ENCODE measurements around the gene RAB27A. TPM values are rescaled to one million over a fixed set of nuclear protein-coding genes. Genes with fewer than 3 reads are reported as not detected.

RAB27A gene
- total and polyA plus RNA-seq, 2 of the 8 experiments (the other 6 are each of a cell fraction or from before 2014, with no cell fraction given) = 2.3 to 6.5 TPM

DNA sequence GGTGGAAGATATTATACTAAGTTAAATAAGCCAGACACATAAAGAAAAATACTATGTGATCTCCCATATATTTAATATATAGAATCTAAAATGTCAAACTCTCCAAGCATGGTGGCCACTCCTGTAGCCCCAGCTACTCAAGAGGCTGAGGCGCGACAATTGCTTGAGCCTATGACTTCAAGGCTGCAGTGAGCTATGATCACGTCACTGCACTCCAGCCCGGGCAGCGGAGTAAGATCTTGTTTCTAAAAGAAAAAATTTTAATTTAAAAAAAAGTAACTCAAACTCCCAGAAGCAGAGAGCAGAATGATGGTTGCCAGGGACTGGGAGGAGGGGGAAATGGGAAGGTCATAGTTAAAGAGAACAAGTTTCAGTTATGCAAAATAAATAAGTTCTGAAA, 13.3 kb downstream of the RAB27A start:
- ChIA-PET POLR2A (ENCODE audit: partially characterized antibody) (no interaction called here), CTCF (ENCODE audit: partially characterized antibody) (interaction anchor here (0.8 to 1.2 kb wide), 2 partner anchors 49 to 373 kb away, joined by 3 read pairs; no protein-coding TSS in a partner anchor)
- Histone ChIP-seq H2AFZ (ENCODE audit: low read length) (no peak overlapping the region), H3K36me3 (ENCODE audit: control insufficient read depth in 2 of 4, insufficient read depth in 4 of 4, low read length in 3 of 4) (no peaks in the 10 kb centered on the region), H3K4ac (replicated peaks; ENCODE audit: insufficient read length, low read depth, low read length) (no peak overlapping the region), H3K23ac (ENCODE audit: insufficient read length) (no peak overlapping the region), H4K5ac (ENCODE audit: insufficient read length, low read depth, low read length) (no peak overlapping the region), H3K27me3 (replicated peaks in 1 of 4; ENCODE audit: control insufficient read depth in 3 of 4, extremely low read depth in 1 of 4, insufficient read depth in 3 of 4, low read length in 3 of 4) (no peaks in the 10 kb centered on the region), H3K4me3 (ENCODE audit: extremely low read depth in 1 of 4, insufficient read depth in 2 of 4, low read depth in 3 of 4, low read length in 4 of 4) (no peak overlapping the region), H3K27ac (ENCODE audit: low read depth, low read length) (no peak overlapping the region), H4K20me1 (replicated peaks in 1 of 2; ENCODE audit: control insufficient read depth in 1 of 2, insufficient read depth in 2 of 2, low read length in 2 of 2) (no peaks in the 10 kb centered on the region), H3K56ac (replicated peaks; ENCODE audit: insufficient read length, low read depth, low read length) (no peak overlapping the region), H3K9ac (replicated peaks in 1 of 4; ENCODE audit: extremely low read depth in 1 of 4, low read depth in 3 of 4, low read length in 3 of 4) (no peak overlapping the region), H3K79me1 (ENCODE audit: low read depth, low read length) (no peaks in the 10 kb centered on the region), H3K79me2 (ENCODE audit: control insufficient read depth in 1 of 2, insufficient read depth in 2 of 2, low read length in 2 of 2) (no peaks in the 10 kb centered on the region), H3K18ac (ENCODE audit: extremely low read depth, low read length) (no peak overlapping the region), H2AK5ac (ENCODE audit: low read depth, low read length) (no peak overlapping the region), H3K9me3 (ENCODE audit: insufficient read depth in 2 of 2, low read depth in 1 of 2, low read length in 1 of 2) (no peaks in the 10 kb centered on the region; a peak in 1 of 4 replicates), H3K23me2 (ENCODE audit: low read depth, low read length) (no peaks in the 10 kb centered on the region), H3K14ac (ENCODE audit: insufficient read length) (no peak overlapping the region), H3K4me2 (ENCODE audit: insufficient read depth in 1 of 2, low read depth in 2 of 2, low read length in 2 of 2) (no peak overlapping the region), H2BK120ac (replicated peaks; ENCODE audit: low read depth, low read length) (no peak overlapping the region), H2BK5ac (ENCODE audit: low read depth, low read length) (no peak overlapping the region), H2BK15ac (ENCODE audit: low read length) (no peak overlapping the region), H4K8ac (ENCODE audit: extremely low read depth, insufficient read depth, low read length) (no peak overlapping the region), H2BK12ac (ENCODE audit: low read depth, low read length) (no peak overlapping the region), H3K4me1 (replicated peaks in 1 of 4; ENCODE audit: control insufficient read depth in 3 of 4, insufficient read depth in 4 of 4, low read length in 3 of 4) (no peaks in the 10 kb centered on the region), H2BK20ac (ENCODE audit: low read length) (no peak overlapping the region), H4K91ac (replicated peaks; ENCODE audit: insufficient read length, low read length) (no peak overlapping the region)
- 95% methylated on average over 5 of the region's 5 CpGs; no CpG with 5 or more reads in 1 of the 2 experiments for WGBS, 2 experiments (ENCODE audit: extremely low coverage in 1 of 2, insufficient coverage in 1 of 2, insufficient read length in 1 of 2, insufficient replicate concordance in 2 of 2, low coverage in 1 of 2, low lambda C conversion rate in 2 of 2, missing lambda C conversion rate in 1 of 2)
- TF ChIP-seq TAF7 (optimal IDR thresholded peaks at IDR 0.05; ENCODE audit: borderline replicate concordance, low read depth, low read length) (no peak), EP300 (IDR thresholded peaks at IDR 0.05; ENCODE audit: borderline replicate concordance in 1 of 2, low read depth in 2 of 2, low read length in 2 of 2) (no peak), KDM1A (IDR thresholded peaks at IDR 0.05; ENCODE audit: borderline replicate concordance, low read length) (no peak)
- FAIRE-seq = no peak
- DNase-seq (ENCODE audit: low read depth in 1 of 2, low spot score in 2 of 2) = no peak
